ENCODE results near the gene FHDC1. TPM values are rescaled to one million over a fixed set of nuclear protein-coding genes. Genes with fewer than 3 reads are reported as not detected.

Gene FHDC1
- total and polyA plus RNA-seq, 9 donors, result 0.30 to 4.0 (median 0.91) TPM

DNA sequence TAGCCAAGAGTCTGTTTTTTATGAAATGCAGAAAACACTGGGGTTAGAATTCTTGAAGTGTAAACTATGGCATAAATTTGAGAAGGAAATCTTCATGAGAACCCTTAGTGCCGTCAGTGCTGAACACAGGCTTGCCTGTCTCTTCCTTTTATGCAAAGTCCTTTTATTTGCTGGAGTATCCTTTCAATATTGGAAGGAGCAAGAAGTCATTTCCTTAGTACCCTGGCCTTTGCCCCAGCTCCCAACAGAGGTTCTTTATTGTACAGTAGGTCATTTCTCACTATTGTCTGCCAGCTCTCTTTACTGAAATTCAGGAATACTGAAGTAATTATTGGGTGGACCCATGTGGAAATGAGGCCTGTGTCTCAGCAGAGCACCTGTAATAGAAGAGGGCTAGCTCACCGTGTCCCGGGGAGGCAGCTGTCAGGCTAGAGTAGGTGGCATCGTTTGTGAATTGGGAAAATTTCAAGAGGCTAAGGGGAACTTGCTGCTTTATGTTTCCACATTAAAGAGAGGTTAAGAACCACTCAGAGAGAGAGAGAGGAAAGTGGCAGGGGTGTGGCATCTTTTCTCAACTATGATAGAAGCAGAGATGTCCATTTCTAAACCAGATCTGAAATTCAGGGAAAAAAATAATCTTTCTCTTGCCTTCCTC, 8.7 kb downstream of the FHDC1 start:
- Histone ChIP-seq H3K27ac (no peak overlapping the region), H3K4me3 (no peak overlapping the region), H3K36me3 (no peaks in the 10 kb centered on the region), H3K4me1 (ENCODE audit: insufficient read depth) (no peaks in the 10 kb centered on the region), H3K9me3 (no peaks in the 10 kb centered on the region), H3K27me3 (no peaks in the 10 kb centered on the region)
- TF ChIP-seq, protein P1, sequence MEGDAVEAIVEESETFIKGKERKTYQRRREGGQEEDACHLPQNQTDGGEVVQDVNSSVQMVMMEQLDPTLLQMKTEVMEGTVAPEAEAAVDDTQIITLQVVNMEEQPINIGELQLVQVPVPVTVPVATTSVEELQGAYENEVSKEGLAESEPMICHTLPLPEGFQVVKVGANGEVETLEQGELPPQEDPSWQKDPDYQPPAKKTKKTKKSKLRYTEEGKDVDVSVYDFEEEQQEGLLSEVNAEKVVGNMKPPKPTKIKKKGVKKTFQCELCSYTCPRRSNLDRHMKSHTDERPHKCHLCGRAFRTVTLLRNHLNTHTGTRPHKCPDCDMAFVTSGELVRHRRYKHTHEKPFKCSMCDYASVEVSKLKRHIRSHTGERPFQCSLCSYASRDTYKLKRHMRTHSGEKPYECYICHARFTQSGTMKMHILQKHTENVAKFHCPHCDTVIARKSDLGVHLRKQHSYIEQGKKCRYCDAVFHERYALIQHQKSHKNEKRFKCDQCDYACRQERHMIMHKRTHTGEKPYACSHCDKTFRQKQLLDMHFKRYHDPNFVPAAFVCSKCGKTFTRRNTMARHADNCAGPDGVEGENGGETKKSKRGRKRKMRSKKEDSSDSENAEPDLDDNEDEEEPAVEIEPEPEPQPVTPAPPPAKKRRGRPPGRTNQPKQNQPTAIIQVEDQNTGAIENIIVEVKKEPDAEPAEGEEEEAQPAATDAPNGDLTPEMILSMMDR (IDR thresholded peaks at IDR 0.05), result no peak
- TF ChIP-seq POLR2A (IDR thresholded peaks at IDR 0.05) (no peak), EP300 (IDR thresholded peaks at IDR 0.05) (no peak)
- DNase-seq, result no peak
- 75 to 80% (median 76%) methylated on average over 4 of the region's 4 CpGs for WGBS, 3 donors
- intact Hi-C loops (cut with DNase I), result no loop called here

DNA sequence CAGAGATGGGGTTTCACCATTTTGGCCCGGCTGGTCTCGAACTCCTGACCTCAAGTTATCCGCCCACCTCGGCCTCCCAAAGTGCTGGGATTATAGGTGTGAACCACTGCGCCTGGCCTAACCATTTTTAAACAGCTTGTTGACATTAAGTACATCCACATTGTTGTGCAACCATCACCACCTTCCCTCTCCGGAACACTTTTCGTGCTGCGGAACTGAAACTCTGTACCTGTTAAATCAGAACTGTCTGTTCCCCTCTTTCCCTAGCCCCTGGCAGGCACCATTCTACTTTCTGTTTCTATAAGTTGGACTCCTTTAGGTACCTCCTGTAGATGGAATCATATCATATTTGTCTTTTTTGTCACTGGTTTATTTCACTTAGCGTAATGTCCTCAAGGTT, 9.5 kb downstream of the FHDC1 start:
- no peaks in the 10 kb centered on the region for H3K4me1 ChIP-seq (ENCODE audit: insufficient read depth)
- no peaks in the 10 kb centered on the region for H3K27me3 ChIP-seq
- H3K36me3 ChIP-seq, result no peaks in the 10 kb centered on the region
- WGBS, 3 donors, result 95 to 97% (median 95%) methylated on average over 9 of the region's 9 CpGs
- DNase-seq, result no peak
- intact Hi-C loops (cut with DNase I), result no loop called here
- H3K27ac ChIP-seq, result no peak overlapping the region
- no peaks in the 10 kb centered on the region for H3K9me3 ChIP-seq
- no peak overlapping the region for H3K4me3 ChIP-seq
- TF ChIP-seq POLR2A (IDR thresholded peaks at IDR 0.05) (no peak), EP300 (IDR thresholded peaks at IDR 0.05) (no peak)
- TF ChIP-seq, protein P1 (IDR thresholded peaks at IDR 0.05), result no peak

DNA sequence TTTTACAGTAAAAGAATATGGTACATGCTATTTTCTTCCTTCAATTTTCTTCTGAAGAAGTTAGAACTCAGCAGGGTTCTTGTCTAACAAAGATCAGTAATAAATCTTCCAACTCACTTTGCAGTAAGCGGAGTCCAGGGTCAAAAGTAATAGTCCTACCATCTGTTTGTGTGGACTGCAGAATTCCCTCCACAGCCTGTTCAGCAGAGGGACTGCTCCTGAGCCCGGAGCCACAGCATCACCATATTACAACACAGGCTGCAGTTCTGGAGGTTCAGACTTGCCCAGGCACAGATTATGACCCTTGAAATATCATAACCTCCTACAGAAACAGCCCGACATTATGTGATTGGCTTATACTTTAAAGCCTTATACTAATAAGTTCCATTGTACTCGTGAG, 10.3 kb downstream of the FHDC1 start:
- intact Hi-C loops (cut with DNase I), result no loop called here
- no peak for TF ChIP-seq POLR2A (IDR thresholded peaks at IDR 0.05)
- TF ChIP-seq, protein P1 (IDR thresholded peaks at IDR 0.05), result no peak
- no peak for TF ChIP-seq EP300 (IDR thresholded peaks at IDR 0.05)

DNA sequence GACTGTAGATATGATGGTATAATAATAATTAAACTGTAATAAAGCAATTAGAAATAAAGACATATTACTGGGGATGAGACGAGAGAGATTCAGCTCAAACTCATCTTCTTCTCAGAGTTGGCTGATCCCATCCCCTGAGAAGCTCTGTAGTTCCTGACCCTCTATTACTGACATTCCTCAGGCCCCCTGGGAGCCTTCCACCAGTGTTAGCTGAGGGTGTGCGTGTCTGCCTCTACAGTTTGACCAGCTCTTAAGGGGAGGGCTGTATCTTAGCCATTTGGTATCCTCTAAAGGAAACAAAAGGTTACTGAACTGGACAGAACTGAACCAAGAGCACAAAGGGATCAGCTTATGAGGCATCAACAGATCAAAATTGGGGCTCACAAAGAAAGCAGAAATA, 11.2 kb downstream of the FHDC1 start:
- no peaks in the 10 kb centered on the region for H3K9me3 ChIP-seq
- 69 to 80% (median 78%) methylated on average over 2 of the region's 2 CpGs for WGBS, 3 donors
- no peaks in the 10 kb centered on the region for H3K36me3 ChIP-seq
- DNase-seq, result no peak
- H3K27me3 ChIP-seq, result no peaks in the 10 kb centered on the region
- TF ChIP-seq EP300 (IDR thresholded peaks at IDR 0.05), result no peak
- no peak overlapping the region for H3K27ac ChIP-seq
- no peak overlapping the region for H3K4me3 ChIP-seq
- intact Hi-C loops (cut with DNase I), result no loop called here
- H3K4me1 ChIP-seq (ENCODE audit: insufficient read depth), result no peaks in the 10 kb centered on the region

More for the DNA sequence above, 10.3 kb downstream of the FHDC1 start:
- H3K36me3 ChIP-seq, result no peaks in the 10 kb centered on the region
- no peaks in the 10 kb centered on the region for H3K4me1 ChIP-seq (ENCODE audit: insufficient read depth)
- no peaks in the 10 kb centered on the region for H3K27me3 ChIP-seq
- no peak for DNase-seq
- H3K4me3 ChIP-seq, result no peak overlapping the region
- WGBS, 3 donors, result 81 to 93% (median 91%) methylated on average over 4 of the region's 4 CpGs
- no peaks in the 10 kb centered on the region for H3K9me3 ChIP-seq
- no peak overlapping the region for H3K27ac ChIP-seq

DNA sequence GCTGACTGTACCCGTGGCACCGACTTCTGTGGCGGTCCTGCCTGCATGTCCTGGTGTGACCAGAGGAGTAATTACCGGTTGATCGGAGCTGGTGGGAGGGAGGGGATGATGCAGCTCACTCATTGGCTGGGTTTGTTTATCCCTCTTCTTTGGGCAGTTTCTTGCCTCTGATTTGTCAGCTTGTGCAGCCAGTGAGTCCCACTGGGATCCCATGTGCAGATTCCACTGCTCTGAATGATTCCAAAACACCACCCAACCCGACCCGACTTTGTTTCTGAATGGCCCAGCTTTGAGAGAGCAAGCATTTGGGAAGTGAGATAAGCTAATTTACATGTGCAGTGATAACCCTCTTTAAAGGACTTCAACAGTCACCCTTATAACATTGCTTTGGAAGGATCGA, 13.8 kb downstream of the FHDC1 start:
- no peak overlapping the region for H3K27ac ChIP-seq
- WGBS, 3 donors, result 78 to 82% (median 80%) methylated on average over 8 of the region's 8 CpGs
- intact Hi-C loops (cut with DNase I), result no loop called here
- TF ChIP-seq, protein P1 (IDR thresholded peaks at IDR 0.05), result no peak
- TF ChIP-seq EP300 (IDR thresholded peaks at IDR 0.05) (no peak), POLR2A (IDR thresholded peaks at IDR 0.05) (no peak)
- DNase-seq, result no peak
- H3K27me3 ChIP-seq, result no peaks in the 10 kb centered on the region
- no peak overlapping the region for H3K4me3 ChIP-seq
- no peaks in the 10 kb centered on the region for H3K9me3 ChIP-seq
- H3K36me3 ChIP-seq, result no peaks in the 10 kb centered on the region
- H3K4me1 ChIP-seq (ENCODE audit: insufficient read depth), result no peaks in the 10 kb centered on the region
